AG09309 (cell line): ENCODE data around the gene TMEM37.

Source experiments
- DNase-seq: peaks from one replicate; pipeline ENCODE4 v3.0.0-alpha.2; 2010; ENCODE audit warnings: low read depth
- H3K4me3 ChIP-seq: 2 replicates; pipeline ENCODE4 v1.5.1; 2011; ENCODE audit warnings: mild to moderate bottlenecking, low read depth, low read length, moderate library complexity; ENCODE audit not compliant: control insufficient read depth
- CTCF ChIP-seq: IDR thresholded peaks from 2 replicates; pipeline ENCODE4 v1.5.1; 2011; ENCODE audit warnings: mild to moderate bottlenecking, low read depth, low read length, inconsistent platforms; ENCODE audit not compliant: insufficient read depth, control insufficient read depth; ENCODE audit errors: missing control alignments

The TMEM37 gene

GRCh38 chr2:119426801-119427395 is 4.8 kb upstream of the TMEM37 start:
- no peak for DNase-seq
- TF ChIP-seq CTCF: no peak

GRCh38 chr2:119427756-119428155 is 3.9 kb upstream of the TMEM37 start:
- no peak for TF ChIP-seq CTCF
- no peak overlapping the region for H3K4me3 ChIP-seq
- no peak for DNase-seq

More at GRCh38 chr2:119426801-119427395, 4.8 kb upstream of the TMEM37 start:
- no peak overlapping the region for H3K4me3 ChIP-seq

GRCh38 chr2:119428488-119429224 is 3.0 kb upstream of the TMEM37 start:
- DNase-seq: no peak
- no peak for TF ChIP-seq CTCF
- no peak overlapping the region for H3K4me3 ChIP-seq

GRCh38 chr2:119429225-119429981 is 2.3 kb upstream of the TMEM37 start:
- H3K4me3 ChIP-seq: no peak overlapping the region
- DNase-seq: no peak
- TF ChIP-seq CTCF: no peak

GRCh38 chr2:119430023-119430498 is 1.6 kb upstream of the TMEM37 start:
- no peak for TF ChIP-seq CTCF
- H3K4me3 ChIP-seq: no peak overlapping the region
- DNase-seq: no peak

GRCh38 chr2:119431976-119432850 is 559 bp downstream of the TMEM37 start:
- no peak overlapping the region for H3K4me3 ChIP-seq
- DNase-seq: no peak
- TF ChIP-seq CTCF: no peak
